Bronchial epithelial cell (primary cell): Measurements from ENCODE around the gene ST6GALNAC1. TPM values are rescaled to one million over a fixed set of nuclear protein-coding genes. Genes with fewer than 3 reads are reported as not detected.

Experiments used
- DNase-seq: peaks from one replicate; pipeline ENCODE4 v3.0.0-alpha.2; 2010; ENCODE audit warnings: low read depth
- FAIRE-seq: peaks from 2 replicates; lab custom pipeline; 2011; peaks lifted over from hg19 to GRCh38; lab: Jason Lieb, UNC
- H3K27me3 ChIP-seq: 2 replicates; pipeline ENCODE4 v1.5.1; 2011; ENCODE audit warnings: low read length; ENCODE audit not compliant: control insufficient read depth, insufficient read depth
- H3K36me3 ChIP-seq: 2 replicates; pipeline ENCODE4 v1.5.1; 2011; ENCODE audit warnings: low read length; ENCODE audit not compliant: control insufficient read depth, insufficient read depth
- H3K4me3 ChIP-seq: 2 replicates; pipeline ENCODE4 v1.5.1; 2011; ENCODE audit warnings: mild to moderate bottlenecking, low read depth, low read length, control low read depth
- CTCF ChIP-seq: IDR thresholded peaks from 2 replicates; pipeline ENCODE4 v1.5.1; 2011; ENCODE audit warnings: mild to moderate bottlenecking, moderate library complexity, low read length, control low read depth, inconsistent platforms; ENCODE audit not compliant: insufficient read depth, severe bottlenecking
- total RNA-seq: library from RNA; depleted of rRNA; stranded (reverse); fragments of >200 nt; gene quantifications from 2 replicates; pipeline ENCODE4 v1.2.1, GENCODE V29; 2014

Gene ST6GALNAC1
- total RNA-seq, 1 donor from 2014 or later: 5.0 TPM

- DNase-seq (no peak), FAIRE-seq (no peak)
- Histone ChIP-seq H3K4me3 (no peak overlapping the region), H3K36me3 (no peaks in the 10 kb centered on the region), H3K27me3 (no peaks in the 10 kb centered on the region)
- TF ChIP-seq CTCF: no peak
Measured at GRCh38 chr17:76658242-76658662, 14.7 kb upstream of the ST6GALNAC1 start.

DNA sequence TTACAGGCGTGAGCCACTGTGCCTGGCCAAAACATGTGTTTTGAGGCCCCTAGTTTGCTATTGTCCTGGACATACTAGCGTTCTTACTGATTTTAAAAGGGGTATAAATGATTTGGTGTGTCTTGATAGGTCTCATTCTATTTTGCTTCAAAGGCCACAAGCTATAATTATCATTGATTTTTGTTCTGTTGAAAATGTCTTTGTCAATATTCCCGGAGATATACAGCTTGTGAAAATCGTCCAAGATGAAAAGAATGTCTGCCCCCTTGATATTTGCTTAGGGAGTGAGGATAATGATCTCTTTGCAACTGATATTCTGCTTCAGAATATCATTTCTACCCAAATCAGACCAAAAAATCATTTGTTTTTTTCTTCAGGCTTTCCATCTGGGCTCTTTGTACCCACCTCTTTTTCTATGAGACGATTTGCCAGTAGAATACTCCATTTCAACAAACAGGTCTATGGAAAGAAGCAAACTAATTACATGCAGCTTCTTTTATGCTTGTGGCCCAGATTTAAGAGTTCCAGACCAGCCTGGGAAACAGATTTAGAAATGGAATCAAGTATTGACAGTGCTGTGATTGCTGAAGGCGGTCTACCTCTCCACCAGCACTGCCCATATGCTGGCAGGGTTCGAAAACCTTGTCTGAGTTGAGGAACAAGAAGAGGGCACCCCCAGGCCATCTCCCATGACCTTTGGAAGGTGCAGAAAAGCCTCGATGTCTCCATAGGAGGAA, 14.1 kb upstream of the ST6GALNAC1 start:
- no peak for FAIRE-seq
- no peak for TF ChIP-seq CTCF

GRCh38 chr17:76654408-76654807, 10.9 kb upstream of the ST6GALNAC1 start:
- no peak for TF ChIP-seq CTCF
- FAIRE-seq (no peak), DNase-seq (no peak)
- no peaks in the 10 kb centered on the region for H3K36me3 ChIP-seq
- H3K27me3 ChIP-seq: no peaks in the 10 kb centered on the region
- no peak overlapping the region for H3K4me3 ChIP-seq

More for the DNA sequence above, 14.1 kb upstream of the ST6GALNAC1 start:
- Histone ChIP-seq H3K4me3 (no peak overlapping the region), H3K27me3 (no peaks in the 10 kb centered on the region), H3K36me3 (no peaks in the 10 kb centered on the region)
- DNase-seq: no peak

DNA sequence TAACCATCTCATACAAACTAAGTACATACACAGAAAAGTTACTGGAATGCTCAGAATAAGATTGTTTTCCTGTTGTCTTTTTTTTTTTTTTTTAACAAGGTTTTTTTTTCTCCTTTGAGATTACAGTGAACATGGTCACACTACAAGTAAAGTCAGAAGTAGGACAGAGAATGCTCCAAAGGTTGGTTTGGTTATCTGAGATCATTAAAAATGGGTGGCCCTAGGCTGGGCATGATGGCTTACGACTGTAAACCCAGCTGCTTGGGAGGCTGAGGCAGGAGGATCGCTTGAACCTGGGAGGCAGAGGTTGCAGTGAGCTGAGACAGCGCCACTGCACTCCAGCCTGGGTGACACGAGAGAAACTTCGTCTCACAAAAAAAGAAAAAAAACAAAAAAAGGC, 6.9 kb upstream of the ST6GALNAC1 start:
- FAIRE-seq (no peak), DNase-seq (no peak)
- no peaks in the 10 kb centered on the region for H3K27me3 ChIP-seq
- H3K4me3 ChIP-seq: no peak overlapping the region
- no peak for TF ChIP-seq CTCF
- H3K36me3 ChIP-seq: no peaks in the 10 kb centered on the region

DNA sequence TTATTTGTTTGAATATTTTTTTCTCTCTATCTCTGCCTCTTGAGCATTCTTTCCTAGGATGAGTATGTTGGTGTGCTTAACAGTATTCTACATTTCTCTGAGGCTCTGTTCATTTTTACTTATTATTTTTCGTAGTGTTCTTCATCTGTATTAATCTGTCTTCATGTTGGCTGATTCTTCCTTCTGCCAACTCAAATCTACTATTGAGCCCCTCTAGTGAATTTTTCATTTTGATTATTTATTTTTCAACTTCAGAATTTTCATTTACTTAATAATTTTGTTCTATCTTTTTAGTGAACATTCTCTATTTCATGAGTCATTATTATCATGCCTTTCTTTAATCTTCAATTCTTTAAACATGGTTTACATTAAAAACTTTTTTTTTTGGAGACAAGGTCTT, 3.2 kb upstream of the ST6GALNAC1 start:
- FAIRE-seq: no peak
- no peaks in the 10 kb centered on the region for H3K27me3 ChIP-seq
- DNase-seq: no peak
- no peak for TF ChIP-seq CTCF
- no peak overlapping the region for H3K4me3 ChIP-seq
- no peaks in the 10 kb centered on the region for H3K36me3 ChIP-seq

DNA sequence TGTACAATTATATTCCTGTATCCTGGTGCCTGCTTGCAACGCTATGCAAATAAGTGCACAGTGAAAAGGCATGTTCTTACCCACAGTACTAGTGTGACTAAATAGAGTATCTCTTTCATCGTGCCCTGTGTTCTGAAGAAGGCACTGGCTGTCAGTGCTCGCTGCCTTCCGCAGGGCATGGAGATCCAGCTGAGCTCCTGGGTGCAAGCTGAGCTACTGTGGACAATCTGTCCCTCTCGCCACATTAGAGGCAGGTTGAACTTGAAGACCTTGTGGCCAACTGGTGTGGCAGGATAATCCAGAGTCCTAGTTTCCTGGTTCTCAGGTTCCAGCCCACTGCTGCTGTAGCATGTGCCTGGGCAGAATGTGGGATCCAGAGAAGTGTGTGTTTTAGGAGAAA, 1.9 kb upstream of the ST6GALNAC1 start:
- H3K36me3 ChIP-seq: no peaks in the 10 kb centered on the region
- DNase-seq: peak; percentile 54
- TF ChIP-seq CTCF: no peak
- no peaks in the 10 kb centered on the region for H3K27me3 ChIP-seq
- no peak overlapping the region for H3K4me3 ChIP-seq
- FAIRE-seq: no peak
